ENCODE data around the gene SLC25A45. TPM values are rescaled to one million over a fixed set of nuclear protein-coding genes. Genes with fewer than 3 reads are reported as not detected.
"Not testable (repeated sequence)": the region's sequence is repeated elsewhere in the genome, so short reads cannot be mapped to it uniquely, and the experiment has no call there.

The SLC25A45 gene
- total RNA-seq, 2 donors from 2014 or later, result 57.7 to 61.6 TPM

DNA sequence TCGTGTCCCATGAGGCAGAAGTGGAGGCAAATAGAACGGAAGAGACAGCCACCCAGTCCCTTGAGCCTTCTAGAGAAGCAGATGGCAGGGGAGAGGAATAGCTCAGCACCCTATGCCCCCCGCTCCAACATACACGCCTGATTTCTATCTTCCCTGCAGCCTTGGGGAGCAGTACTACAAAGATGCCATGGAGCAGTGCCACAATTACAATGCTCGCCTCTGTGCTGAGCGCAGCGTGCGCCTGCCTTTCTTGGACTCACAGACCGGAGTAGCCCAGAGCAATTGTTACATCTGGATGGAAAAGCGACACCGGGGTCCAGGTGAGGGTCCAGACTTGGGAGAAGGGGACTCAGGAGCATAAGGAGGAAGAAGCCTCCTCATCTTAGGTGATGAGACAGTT is 42.2 kb downstream of the SLC25A45 start:
- Mint-ChIP-seq H3K4me1 (peaks cover 19% of the 10 kb centered on the region), H3K36me3 (ENCODE audit: low read depth) (peaks cover 2% of the 10 kb centered on the region), H3K4me3 (no peak overlapping the region), H3K27ac (peak overlapping the region; percentile 90), H3K27me3 (no peaks in the 10 kb centered on the region)
- H3K9me3 ChIP-seq (ENCODE audit: control insufficient read depth, low read length, poor library complexity, severe bottlenecking), result no peaks in the 10 kb centered on the region
- no peak for DNase-seq
- ATAC-seq, result no peak

DNA sequence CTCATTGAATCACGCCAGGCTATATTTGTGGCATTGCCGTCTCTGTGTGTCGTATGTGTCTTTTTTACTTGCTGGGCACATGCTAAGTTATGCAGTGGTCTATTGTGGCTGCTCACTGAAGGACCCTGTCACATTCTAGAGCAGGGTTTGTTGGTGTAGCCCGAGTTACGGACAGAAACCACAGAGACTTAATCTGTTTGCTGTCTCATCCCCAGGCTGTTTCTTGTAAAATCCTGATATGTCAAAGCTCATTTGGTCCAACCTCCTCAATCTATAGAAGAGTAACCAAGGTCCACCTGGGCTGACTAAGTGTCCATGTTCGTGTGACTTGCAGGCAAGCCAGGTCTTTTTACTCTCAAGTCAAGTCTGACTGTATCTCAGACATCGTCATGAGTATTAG is 43.8 kb downstream of the SLC25A45 start:
- Mint-ChIP-seq H3K27me3 (no peaks in the 10 kb centered on the region), H3K4me1 (peaks cover 30% of the 10 kb centered on the region), H3K4me3 (peak overlapping the region; percentile 77), H3K27ac (peak overlapping the region; percentile 90), H3K36me3 (ENCODE audit: low read depth) (peaks cover 3% of the 10 kb centered on the region)
- DNase-seq, result no peak
- no peak for ATAC-seq
- no peaks in the 10 kb centered on the region for H3K9me3 ChIP-seq (ENCODE audit: control insufficient read depth, low read length, poor library complexity, severe bottlenecking)

DNA sequence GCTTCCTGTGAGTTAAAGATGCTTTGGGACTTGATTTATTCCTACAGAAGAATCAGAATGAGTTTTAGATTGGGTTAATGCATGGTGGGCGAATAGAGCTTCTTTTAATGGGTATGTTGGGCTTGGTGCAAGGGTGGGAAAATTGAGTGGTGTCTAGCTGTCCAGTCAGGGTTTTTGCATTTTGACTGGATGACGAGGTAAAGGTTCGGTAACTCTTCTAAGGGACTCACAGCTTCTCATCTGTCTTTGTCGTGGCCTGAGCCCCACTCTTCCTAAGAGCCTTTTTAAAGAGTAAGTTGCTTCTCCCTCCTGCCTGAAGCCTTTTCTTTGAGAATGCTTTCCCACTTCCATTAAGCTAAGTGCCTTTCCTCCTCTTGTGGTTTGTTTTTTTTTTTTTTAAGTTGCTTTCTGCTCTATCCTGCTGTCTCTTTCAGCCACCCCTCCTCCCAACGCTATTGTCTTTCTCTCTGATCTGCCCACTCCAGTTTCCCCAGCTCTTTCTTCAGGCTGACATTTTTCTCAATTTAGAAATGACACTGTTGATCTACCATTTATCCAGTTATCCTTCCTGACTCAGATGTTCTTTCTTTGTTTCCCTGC is 47.6 kb downstream of the SLC25A45 start:
- Mint-ChIP-seq H3K4me1 (peaks cover 31% of the 10 kb centered on the region), H3K27me3 (no peaks in the 10 kb centered on the region), H3K27ac (peak overlapping the region; percentile 96), H3K4me3 (peak overlapping the region; percentile 98), H3K36me3 (ENCODE audit: low read depth) (peaks cover 4% of the 10 kb centered on the region)
- DNase-seq, result no peak
- no peak for ATAC-seq
- H3K9me3 ChIP-seq (ENCODE audit: control insufficient read depth, low read length, poor library complexity, severe bottlenecking), result no peaks in the 10 kb centered on the region

DNA sequence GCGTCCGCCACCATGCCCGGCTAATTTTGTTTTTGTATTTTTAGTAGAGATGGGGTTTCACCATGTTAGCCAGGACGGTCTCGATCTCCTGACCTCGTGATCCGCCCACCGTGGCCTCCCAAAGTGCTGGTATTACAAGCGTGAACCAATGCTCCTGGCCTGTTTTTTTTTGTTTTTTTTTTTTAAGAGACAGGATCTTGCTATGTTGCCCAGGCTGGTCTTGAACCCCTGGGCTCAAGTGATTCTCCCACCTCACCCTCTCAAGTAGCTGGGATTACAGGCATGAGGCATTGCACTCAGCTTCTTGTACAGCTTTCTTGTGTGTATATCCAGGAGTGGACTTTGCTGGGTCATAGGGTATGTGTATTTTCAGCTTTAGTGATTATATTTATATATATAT is 49.9 kb downstream of the SLC25A45 start:
- not testable (repeated sequence) for H3K9me3 ChIP-seq (ENCODE audit: control insufficient read depth, low read length, poor library complexity, severe bottlenecking); DNase-seq; ATAC-seq; H3K27me3 Mint-ChIP-seq; H3K27ac Mint-ChIP-seq; H3K4me3 Mint-ChIP-seq; H3K36me3 Mint-ChIP-seq (ENCODE audit: low read depth)
- H3K4me1 Mint-ChIP-seq, result peaks cover 22% of the 10 kb centered on the region

DNA sequence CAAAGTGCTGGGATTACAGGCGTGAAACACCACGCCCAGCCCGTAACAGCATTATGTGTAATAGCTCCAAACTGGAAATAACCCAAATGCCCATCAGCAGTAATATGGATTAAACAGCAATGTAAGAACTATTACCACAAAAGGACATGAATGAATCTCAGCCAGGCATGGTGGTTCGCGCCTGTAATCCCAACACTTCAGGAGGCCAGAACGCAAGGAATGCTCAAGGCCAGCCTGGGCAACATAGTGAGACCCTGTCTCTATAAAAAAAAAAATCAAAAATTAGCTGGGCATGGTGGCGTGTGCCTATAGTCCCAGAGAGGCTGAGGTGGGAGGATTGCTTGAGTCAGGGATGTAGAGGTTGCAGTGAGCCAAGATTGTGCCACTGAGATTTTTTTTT is 51.9 kb downstream of the SLC25A45 start:
- Mint-ChIP-seq H3K27ac (no peak overlapping the region), H3K4me1 (peaks cover 20% of the 10 kb centered on the region), H3K27me3 (no peaks in the 10 kb centered on the region), H3K36me3 (ENCODE audit: low read depth) (peaks cover 4% of the 10 kb centered on the region), H3K4me3 (no peak overlapping the region)
- ATAC-seq (no peak), DNase-seq (no peak)
- H3K9me3 ChIP-seq (ENCODE audit: control insufficient read depth, low read length, poor library complexity, severe bottlenecking), result no peaks in the 10 kb centered on the region

DNA sequence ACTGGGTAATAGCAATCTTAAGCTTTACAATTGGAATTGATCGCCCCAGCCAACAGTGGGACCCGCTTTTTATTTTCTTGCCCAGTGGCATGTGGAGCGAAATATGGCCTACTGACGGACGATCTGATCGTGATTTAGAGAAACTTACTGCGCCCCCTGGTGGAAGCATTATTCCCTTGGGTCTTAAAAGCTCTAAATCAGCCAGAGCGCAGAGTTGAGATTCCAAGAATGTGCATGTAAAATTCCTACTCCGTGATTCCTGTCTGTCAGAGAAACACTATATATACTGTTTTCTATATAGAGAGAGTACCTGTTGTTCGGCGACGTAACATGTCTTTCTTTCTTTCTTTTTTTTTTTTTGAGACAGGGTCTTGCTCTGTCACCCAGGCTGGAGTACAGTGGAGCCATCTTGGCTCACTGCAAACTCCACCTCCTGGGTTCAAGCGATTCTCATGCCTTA is 52.5 kb downstream of the SLC25A45 start:
- no peaks in the 10 kb centered on the region for H3K9me3 ChIP-seq (ENCODE audit: control insufficient read depth, low read length, poor library complexity, severe bottlenecking)
- H3K4me3 Mint-ChIP-seq, result no peak overlapping the region
- ATAC-seq (peak; percentile 28), DNase-seq (peak; percentile 55 to 73 (median 63))
- H3K4me1 Mint-ChIP-seq, result peaks cover 14% of the 10 kb centered on the region
- peak overlapping the region; percentile 37 for H3K27ac Mint-ChIP-seq
- peaks cover 4% of the 10 kb centered on the region for H3K36me3 Mint-ChIP-seq (ENCODE audit: low read depth)
- no peaks in the 10 kb centered on the region for H3K27me3 Mint-ChIP-seq

DNA sequence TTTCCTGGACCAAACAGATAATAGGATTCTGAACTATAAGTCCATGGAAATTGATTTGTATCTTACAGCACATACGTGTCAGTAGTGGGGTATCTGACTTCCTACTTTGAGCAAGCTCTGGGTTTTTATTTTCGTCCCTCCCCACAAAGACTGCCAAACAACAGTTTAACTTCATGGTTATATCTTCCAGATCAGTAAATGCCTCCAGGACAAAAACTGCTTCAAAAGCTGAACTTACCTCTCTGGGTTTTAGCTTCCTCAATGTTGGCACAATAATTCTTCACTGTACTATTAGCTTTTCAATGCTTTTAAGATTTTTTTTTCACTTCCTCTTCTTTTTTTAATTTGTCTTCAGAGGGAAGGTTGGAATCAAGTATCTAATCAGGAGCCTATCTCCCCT is 53.0 kb downstream of the SLC25A45 start:
- peak overlapping the region; percentile 37 for H3K27ac Mint-ChIP-seq

DNA sequence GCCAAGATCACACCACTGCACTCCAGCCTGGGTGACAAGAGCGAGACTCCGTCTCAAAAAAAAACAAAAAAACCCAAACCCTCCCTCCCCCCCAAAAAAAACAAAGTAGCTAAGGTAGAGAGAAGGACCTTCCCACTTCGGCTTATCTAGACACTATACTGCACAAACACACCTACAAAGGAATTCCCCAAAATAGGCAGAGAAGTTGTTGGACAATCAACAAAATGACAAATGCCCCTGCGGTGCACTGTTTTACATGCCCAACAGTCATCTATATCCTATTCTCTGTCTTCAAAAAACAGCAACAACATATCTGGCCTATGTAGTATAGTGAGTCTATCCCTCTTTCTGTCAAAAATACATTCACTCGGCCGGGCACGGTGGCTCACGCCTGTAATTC is 55.4 kb downstream of the SLC25A45 start:
- Mint-ChIP-seq H3K36me3 (ENCODE audit: low read depth) (no peaks in the 10 kb centered on the region), H3K27ac (no peak overlapping the region), H3K4me1 (peaks cover 4% of the 10 kb centered on the region), H3K4me3 (no peak overlapping the region), H3K27me3 (peaks cover 12% of the 10 kb centered on the region)
- H3K9me3 ChIP-seq (ENCODE audit: control insufficient read depth, low read length, poor library complexity, severe bottlenecking), result no peaks in the 10 kb centered on the region
- DNase-seq, result no peak
- no peak for ATAC-seq

More for the DNA sequence above, 53.0 kb downstream of the SLC25A45 start:
- H3K9me3 ChIP-seq (ENCODE audit: control insufficient read depth, low read length, poor library complexity, severe bottlenecking), result no peaks in the 10 kb centered on the region
- ATAC-seq, result no peak
- no peak for DNase-seq
- peaks cover 2% of the 10 kb centered on the region for H3K36me3 Mint-ChIP-seq (ENCODE audit: low read depth)
- no peak overlapping the region for H3K4me3 Mint-ChIP-seq
- H3K27me3 Mint-ChIP-seq, result no peaks in the 10 kb centered on the region
- H3K4me1 Mint-ChIP-seq, result peaks cover 9% of the 10 kb centered on the region

DNA sequence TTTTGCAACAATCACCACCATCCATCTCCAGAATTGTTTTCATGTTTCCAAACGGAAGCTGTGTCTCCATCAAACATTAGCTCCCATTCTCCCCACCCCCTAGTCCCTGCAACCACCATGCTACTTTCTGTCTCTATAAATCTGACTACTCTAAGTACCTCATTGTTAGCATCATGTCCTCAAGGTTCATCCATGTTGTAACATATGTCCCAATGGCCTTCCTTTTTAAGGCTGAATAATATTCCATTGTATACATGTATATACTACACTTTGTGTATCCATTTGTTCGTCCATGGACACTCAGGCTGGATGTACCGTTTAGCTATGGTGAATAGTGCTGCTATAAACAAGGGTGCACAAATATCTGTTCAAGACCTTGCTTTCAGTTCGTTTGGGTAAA is 57.0 kb downstream of the SLC25A45 start:
- peaks cover 4% of the 10 kb centered on the region for H3K4me1 Mint-ChIP-seq
- H3K9me3 ChIP-seq (ENCODE audit: control insufficient read depth, low read length, poor library complexity, severe bottlenecking), result no peaks in the 10 kb centered on the region
- H3K27me3 Mint-ChIP-seq, result peaks cover 13% of the 10 kb centered on the region
- H3K4me3 Mint-ChIP-seq, result no peak overlapping the region
- DNase-seq, result no peak
- H3K27ac Mint-ChIP-seq, result no peak overlapping the region
- no peak for ATAC-seq
- no peaks in the 10 kb centered on the region for H3K36me3 Mint-ChIP-seq (ENCODE audit: low read depth)

Other genes with a start within 250 kb of the SLC25A45 start
- 10 to 100 TPM; 80.6 to 81.1 TPM for gene SYVN1, start 248.1 kb downstream of the SLC25A45 start, total RNA-seq
- gene SPDYC, start 212.4 kb downstream of the SLC25A45 start, total RNA-seq, result under 1 TPM in 1 of 2 donors, not detected in 1; 0.68 TPM
- 100 to 1,000 TPM; 154 to 190 TPM for gene CAPN1, start 200.7 kb downstream of the SLC25A45 start, total RNA-seq
- 10 to 100 TPM; 13.0 to 15.4 TPM for gene POLA2, start 120.7 kb downstream of the SLC25A45 start, total RNA-seq
- gene CDC42EP2, start 67.8 kb downstream of the SLC25A45 start, total RNA-seq, result under 1 TPM in 1 of 2 donors, not detected in 1; 0.55 TPM
- gene DPF2, start 48.8 kb downstream of the SLC25A45 start, total RNA-seq, result 10 to 100 TPM; 49.1 to 62.6 TPM
- under 1 TPM; 0.21 to 0.45 TPM for gene TIGD3, start 27.9 kb downstream of the SLC25A45 start, total RNA-seq
- 10 to 100 TPM; 29.2 to 37.5 TPM for gene FRMD8, start 4.0 kb upstream of the SLC25A45 start, total RNA-seq
- 100 to 1,000 TPM; 554 to 555 TPM for gene NEAT1, start 40.2 kb upstream of the SLC25A45 start, total RNA-seq
- over 10,000 TPM; 25,853 to 29,025 TPM for gene MALAT1, start 116.4 kb upstream of the SLC25A45 start, total RNA-seq
- 10 to 100 TPM; 56.6 to 61.7 TPM for gene SCYL1, start 142.4 kb upstream of the SLC25A45 start, total RNA-seq
- 100 to 1,000 TPM; 123 to 187 TPM for gene LTBP3, start 175.7 kb upstream of the SLC25A45 start, total RNA-seq
- gene ZNRD2, start 187.8 kb upstream of the SLC25A45 start, total RNA-seq, result 10 to 100 TPM; 30.3 to 39.0 TPM
- 10 to 100 TPM; 41.2 to 44.4 TPM for gene FAM89B, start 189.9 kb upstream of the SLC25A45 start, total RNA-seq
- gene EHBP1L1, start 193.4 kb upstream of the SLC25A45 start, total RNA-seq, result 100 to 1,000 TPM; 123 to 152 TPM
- 1 to 10 TPM; 4.7 to 5.7 TPM for gene KCNK7, start 213.2 kb upstream of the SLC25A45 start, total RNA-seq
- gene MAP3K11, start 231.6 kb upstream of the SLC25A45 start, total RNA-seq, result 10 to 100 TPM; 63.1 to 64.6 TPM
- 10 to 100 TPM; 56.0 to 60.5 TPM for gene PCNX3, start 233.1 kb upstream of the SLC25A45 start, total RNA-seq

Data from T-helper 17 cell (primary cell).